IPS DF 6.9 (cell line): ENCODE measurements around the gene SLC51B.
A peak's percentile ranks its signal among the peaks of the same experiment; 100 is the strongest.
"Not testable (repeated sequence)": the region's sequence is repeated elsewhere in the genome, so short reads cannot be mapped to it uniquely, and the experiment has no call there.

Experiments
- DNase-seq: peaks from one replicate; pipeline ENCODE4 v3.0.0-alpha.2; 2013; ENCODE audit warnings: low read depth, low spot score
- H3K27ac ChIP-seq: one replicate; pipeline ENCODE4 v1.5.1; 2013; ENCODE audit warnings: low read length, control low read depth
- H3K27me3 ChIP-seq: 2 replicates; pipeline ENCODE4 v1.6.1; 2013; ENCODE audit warnings: mild to moderate bottlenecking, low read length; ENCODE audit not compliant: control insufficient read depth, insufficient read depth
- H3K36me3 ChIP-seq: 2 replicates; pipeline ENCODE4 v1.6.1; 2013; ENCODE audit warnings: low read length; ENCODE audit not compliant: control insufficient read depth, insufficient read depth
- H3K4me1 ChIP-seq: 2 replicates; pipeline ENCODE4 v1.6.1; 2013; ENCODE audit warnings: low read length; ENCODE audit not compliant: control insufficient read depth, insufficient read depth
- H3K4me3 ChIP-seq: 2 replicates; pipeline ENCODE4 v1.5.1; 2013; ENCODE audit warnings: mild to moderate bottlenecking, low read length
- H3K9me3 ChIP-seq: 2 replicates; pipeline ENCODE4 v1.6.1; 2013; ENCODE audit warnings: low read length, inconsistent platforms; ENCODE audit not compliant: control insufficient read depth, insufficient read depth
- WGBS: extraction: QIAGEN DNeasy Blood & Tissue Kit; methylation state at CpG from one replicate; pipeline ENCODE4 v1.1.7; 2013; ENCODE audit warnings: mixed read lengths, missing lambda C conversion rate; ENCODE audit not compliant: insufficient read length, insufficient coverage; 5-methylcytosine and 5-hydroxymethylcytosine counted together

The SLC51B gene

DNA sequence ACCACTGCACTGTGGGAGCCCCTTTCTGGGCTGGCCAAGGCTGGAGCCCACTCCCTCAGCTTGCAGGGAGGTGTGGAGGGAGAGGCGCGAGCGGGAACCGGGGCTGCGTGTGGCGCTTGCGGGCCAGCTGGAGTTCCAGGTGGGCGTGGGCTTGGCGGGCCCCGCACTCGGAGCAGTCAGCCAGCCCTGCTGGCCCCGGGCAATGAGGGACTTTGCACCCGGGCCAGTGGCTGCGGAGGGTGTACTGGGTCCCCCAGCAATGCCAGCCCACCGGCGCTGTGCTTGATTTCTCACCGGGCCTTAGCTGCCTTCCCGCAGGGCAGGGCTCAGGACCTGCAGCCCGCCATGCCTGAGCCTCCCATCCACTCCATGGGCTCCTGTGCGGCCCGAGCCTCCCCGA is 29.8 kb downstream of the SLC51B start:
- not testable (repeated sequence) for H3K4me1 ChIP-seq, H3K27ac ChIP-seq, H3K27me3 ChIP-seq, H3K9me3 ChIP-seq, H3K4me3 ChIP-seq, DNase-seq, H3K36me3 ChIP-seq
- no CpG with 5 or more reads among the region's 22 CpGs for WGBS

- H3K9me3 ChIP-seq, H3K27ac ChIP-seq, H3K36me3 ChIP-seq, H3K4me1 ChIP-seq, H3K4me3 ChIP-seq, DNase-seq, H3K27me3 ChIP-seq: not testable (repeated sequence)
- WGBS = no CpG with 5 or more reads among the region's 12 CpGs
Measured at GRCh38 chr15:65075607-65076395, 30.6 kb downstream of the SLC51B start.

DNA sequence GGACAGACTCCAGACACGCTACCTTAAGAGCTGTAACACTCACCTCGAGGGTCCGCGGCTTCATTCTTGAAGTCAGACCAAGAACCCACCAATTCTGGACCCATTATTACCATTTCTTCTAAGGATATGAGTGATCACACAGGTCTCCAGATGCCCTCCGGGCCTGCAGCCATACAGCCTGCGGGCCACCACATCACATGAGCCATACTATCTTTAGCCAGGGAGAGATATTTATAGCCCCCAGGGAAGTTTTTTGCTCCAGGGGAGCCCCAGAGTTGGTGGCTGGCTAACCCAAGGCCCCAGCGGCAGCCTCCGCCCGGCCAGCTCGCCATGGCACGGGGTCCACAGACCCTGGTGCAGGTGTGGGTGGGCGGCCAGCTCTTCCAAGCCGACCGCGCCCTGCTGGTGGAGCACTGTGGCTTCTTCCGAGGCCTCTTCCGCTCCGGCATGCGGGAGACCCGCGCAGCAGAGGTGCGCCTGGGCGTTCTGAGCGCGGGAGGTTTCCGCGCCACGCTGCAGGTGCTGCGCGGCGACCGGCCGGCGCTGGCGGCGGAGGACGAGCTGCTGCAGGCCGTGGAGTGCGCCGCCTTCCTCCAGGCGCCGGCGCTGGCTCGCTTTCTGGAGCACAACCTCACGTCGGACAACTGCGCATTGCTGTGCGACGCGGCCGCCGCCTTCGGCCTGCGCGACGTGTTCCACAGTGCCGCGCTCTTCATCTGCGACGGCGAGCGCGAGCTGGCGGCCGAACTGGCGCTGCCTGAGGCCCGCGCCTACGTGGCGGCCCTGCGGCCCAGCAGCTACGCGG is 31.5 kb downstream of the SLC51B start, which contains the start of gene KBTBD13:
Gene KBTBD13, plus strand, starts transcription at position 261 of the 805 bp plus-strand sequence. Its CDS starts 70 bp downstream, at position 331.
- H3K36me3 ChIP-seq = peaks cover 2% of the 10 kb centered on the region; the same call in 1 of the 2 replicates
- no CpG with 5 or more reads among the region's 73 CpGs for WGBS
- peaks cover 3% of the 10 kb centered on the region; the same call in 1 of the 2 replicates for H3K4me1 ChIP-seq
- H3K4me3 ChIP-seq = no peak within 1 kb of the TSS
- no peaks in the 10 kb centered on the region for H3K27me3 ChIP-seq
- H3K27ac ChIP-seq = no peak within 1 kb of the TSS
- H3K9me3 ChIP-seq = no peaks in the 10 kb centered on the region
- DNase-seq = no peak

- Histone ChIP-seq H3K4me3 (no peak overlapping the region), H3K9me3 (no peaks in the 10 kb centered on the region), H3K27ac (no peak overlapping the region), H3K4me1 (peaks cover 2% of the 10 kb centered on the region; the same call in 1 of the 2 replicates), H3K36me3 (peaks cover 2% of the 10 kb centered on the region; the same call in 1 of the 2 replicates), H3K27me3 (no peaks in the 10 kb centered on the region)
- DNase-seq = no peak
- WGBS = no CpG with 5 or more reads among the region's 85 CpGs
Measured at GRCh38 chr15:65077291-65077980, 32.2 kb downstream of the SLC51B start.

- WGBS = no CpG with 5 or more reads among the region's 24 CpGs
- Histone ChIP-seq H3K36me3 (peaks cover 2% of the 10 kb centered on the region; the same call in 1 of the 2 replicates), H3K27me3 (no peaks in the 10 kb centered on the region), H3K4me1 (peaks cover 4% of the 10 kb centered on the region; the same call in 1 of the 2 replicates), H3K27ac (no peak overlapping the region), H3K9me3 (no peaks in the 10 kb centered on the region), H3K4me3 (no peak overlapping the region)
- peak; percentile 75 for DNase-seq
Measured at GRCh38 chr15:65077981-65078352, 32.8 kb downstream of the SLC51B start.

DNA sequence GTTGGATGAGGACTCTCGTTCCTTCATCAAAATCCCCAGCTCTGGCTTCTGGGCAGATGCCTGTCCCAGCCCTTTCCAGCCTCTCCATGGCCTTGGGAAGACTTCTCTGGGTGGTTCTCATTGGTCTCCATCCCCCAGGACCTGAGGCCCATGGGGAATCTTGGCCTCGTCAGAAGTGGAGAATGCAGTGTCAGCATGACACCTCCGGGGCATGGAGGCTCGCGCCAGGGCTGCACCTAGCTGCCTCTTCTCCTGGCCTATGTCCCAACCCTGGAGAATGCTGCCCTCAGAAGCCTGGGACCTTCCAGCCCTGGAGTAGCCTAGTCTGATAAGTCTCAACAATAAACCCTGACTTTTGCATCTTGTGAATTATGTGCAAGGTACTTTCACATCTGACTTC is 34.4 kb downstream of the SLC51B start:
- DNase-seq = no peak
- Histone ChIP-seq H3K4me3 (no peak overlapping the region), H3K36me3 (peaks cover 2% of the 10 kb centered on the region; the same call in 1 of the 2 replicates), H3K27ac (no peak overlapping the region), H3K27me3 (no peaks in the 10 kb centered on the region), H3K4me1 (peaks cover 10% of the 10 kb centered on the region), H3K9me3 (no peaks in the 10 kb centered on the region)
- no CpG with 5 or more reads among the region's 5 CpGs for WGBS

- no peak overlapping the region for H3K27ac ChIP-seq
- peaks cover 2% of the 10 kb centered on the region; the same call in 1 of the 2 replicates for H3K36me3 ChIP-seq
- H3K9me3 ChIP-seq = no peaks in the 10 kb centered on the region
- no peak overlapping the region for H3K4me3 ChIP-seq
- no peak for DNase-seq
- H3K4me1 ChIP-seq = peaks cover 10% of the 10 kb centered on the region
- no peaks in the 10 kb centered on the region for H3K27me3 ChIP-seq
- no CpG with 5 or more reads among the region's 6 CpGs for WGBS
Measured at GRCh38 chr15:65081270-65081669, 36.1 kb downstream of the SLC51B start.

- no peaks in the 10 kb centered on the region for H3K27me3 ChIP-seq
- no peaks in the 10 kb centered on the region for H3K9me3 ChIP-seq
- no peak overlapping the region for H3K4me3 ChIP-seq
- peaks cover 2% of the 10 kb centered on the region; the same call in 1 of the 2 replicates for H3K36me3 ChIP-seq
- no peak for DNase-seq
- H3K4me1 ChIP-seq = peaks cover 13% of the 10 kb centered on the region
- no CpG with 5 or more reads among the region's 5 CpGs for WGBS
- no peak overlapping the region for H3K27ac ChIP-seq
Measured at GRCh38 chr15:65081758-65082157, 36.6 kb downstream of the SLC51B start.

GRCh38 chr15:65082303-65082953 is 37.2 kb downstream of the SLC51B start:
- Histone ChIP-seq H3K27me3 (no peaks in the 10 kb centered on the region), H3K4me3 (no peak overlapping the region), H3K9me3 (no peaks in the 10 kb centered on the region), H3K36me3 (no peaks in the 10 kb centered on the region; the same call in 1 of the 2 replicates), H3K27ac (no peak overlapping the region), H3K4me1 (peaks cover 14% of the 10 kb centered on the region)
- DNase-seq = no peak
- WGBS = no CpG with 5 or more reads among the region's 7 CpGs
